Natural killer cell treated with Interleukin-12 subunit alpha and Interleukin-12 subunit beta and Interleukin-15 and Interleukin-18, amount 100 ng/mL, for 72 hours (primary cell): Measurements from ENCODE around the gene INSC. TPM values are rescaled to one million over a fixed set of nuclear protein-coding genes. Genes with fewer than 3 reads are reported as not detected.

ENCODE experiments used
- ATAC-seq, 2 donors: fragments of 150-1000 bp; cut with Tn5 transposase in 1 of 2; sonication (Bioruptor Pico), chemical (Tn5 transposase) in 1 of 2; 2 replicates each; pipeline ENCODE4 v1.10.0; 2021
- DNase-seq: peaks from one replicate; pipeline ENCODE4 v3.0.0; 2022; ENCODE audit warnings: low spot score
- H3K27ac Mint-ChIP-seq, 2 donors: 1 replicate in 1 of 2; 2 replicates in 1 of 2; pipeline ENCODE4 v1.8.0; 2022; ENCODE audit warnings: mixed read lengths in 2 of 2, mild to moderate bottlenecking in 1 of 2, moderate library complexity in 1 of 2
- H3K27me3 Mint-ChIP-seq, 2 donors: 1 replicate in 1 of 2; 2 replicates in 1 of 2; pipeline ENCODE4 v1.8.0; 2022; ENCODE audit warnings: mixed read lengths in 2 of 2
- H3K36me3 Mint-ChIP-seq: one replicate; pipeline ENCODE4 v1.8.0; 2022; ENCODE audit warnings: mixed read lengths
- H3K4me1 Mint-ChIP-seq, 2 donors: 1 replicate in 1 of 2; 2 replicates in 1 of 2; pipeline ENCODE4 v1.8.0; 2022; ENCODE audit warnings: low read depth in 2 of 2, mixed read lengths in 2 of 2, mild to moderate bottlenecking in 1 of 2
- H3K4me3 Mint-ChIP-seq: one replicate; pipeline ENCODE4 v1.8.0; 2022; ENCODE audit warnings: mixed read lengths
- H3K9me3 Mint-ChIP-seq: 2 replicates; pipeline ENCODE4 v1.8.0; 2022; ENCODE audit warnings: mixed read lengths
- total RNA-seq, 2 donors: library from RNA; stranded (reverse); gene quantifications; one replicate each; pipeline ENCODE4 v1.2.3, GENCODE V29; 2022

The INSC gene
- total RNA-seq, 2 donors from 2014 or later: 0.55 TPM; not detected in 1

DNA sequence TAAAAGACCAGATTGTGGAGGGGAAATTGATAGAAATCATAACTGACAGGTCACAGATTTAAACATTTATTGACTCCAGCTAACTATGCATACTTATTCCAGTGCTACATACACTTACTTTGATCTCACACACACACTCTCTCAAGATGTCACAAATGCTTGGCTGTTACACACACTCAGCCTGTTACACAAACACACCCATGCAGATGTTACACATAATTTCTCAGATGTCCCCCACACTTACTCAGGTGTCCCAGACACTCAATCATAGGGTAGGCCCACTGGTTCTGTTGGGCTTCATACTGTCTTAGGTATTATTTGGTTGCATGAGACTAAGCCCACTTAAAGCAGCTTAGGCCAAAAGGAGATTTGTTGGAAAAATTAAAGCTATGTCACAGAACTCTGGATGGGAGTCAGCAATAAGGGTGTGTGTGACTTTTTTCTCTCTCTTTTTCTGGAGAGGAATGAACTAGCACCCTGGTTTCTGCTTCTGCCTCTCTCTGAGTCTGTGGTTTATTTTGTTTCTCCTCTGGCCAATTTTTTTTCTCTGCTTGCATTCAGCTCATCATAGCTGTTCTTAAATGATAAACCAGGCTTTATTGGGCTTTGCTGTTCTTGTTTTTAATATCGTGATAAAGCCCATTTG is 179.4 kb downstream of the INSC start:
- Mint-ChIP-seq H3K27me3 (peaks cover 7 to 9% of the 10 kb centered on the region in 2 donors), H3K9me3 (no peaks in the 10 kb centered on the region), H3K4me3 (no peak overlapping the region), H3K36me3 (no peaks in the 10 kb centered on the region), H3K4me1 (no peaks in the 10 kb centered on the region), H3K27ac (no peak overlapping the region)
- ATAC-seq: no peak
- no peak for DNase-seq

DNA sequence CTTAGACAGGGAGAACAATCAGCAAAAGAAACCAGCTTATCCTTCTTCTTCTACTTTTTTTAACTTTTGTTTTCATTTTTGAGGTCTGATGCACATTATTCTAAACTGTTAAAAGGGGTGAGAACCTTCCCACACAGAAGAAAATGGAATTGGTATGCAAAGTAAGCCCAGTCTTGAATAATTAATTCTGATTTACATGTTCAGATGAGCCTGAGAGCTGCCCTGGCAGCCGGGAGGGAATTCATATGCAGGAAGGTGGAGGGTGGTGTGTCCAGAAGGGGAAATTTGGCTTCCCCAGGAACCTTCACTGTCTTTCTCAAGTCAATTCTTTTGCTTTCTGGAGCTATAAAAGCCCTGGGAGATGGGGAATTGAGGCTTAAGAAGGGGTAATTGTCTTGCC is 181.0 kb downstream of the INSC start:
- Mint-ChIP-seq H3K4me1 (no peaks in the 10 kb centered on the region), H3K4me3 (no peak overlapping the region), H3K9me3 (no peaks in the 10 kb centered on the region), H3K27me3 (peaks cover 9% of the 10 kb centered on the region in 2 donors), H3K36me3 (no peaks in the 10 kb centered on the region), H3K27ac (no peak overlapping the region)
- ATAC-seq (no peak), DNase-seq (no peak)

Other genes with a start within 250 kb of the INSC start
- gene CYP2R1, start 222.7 kb upstream of the INSC start, total RNA-seq: 10 to 100 TPM in 1 of 2 donors, 1 to 10 TPM in 1; 9.1 to 11.1 TPM
- not detected for gene CALCA, start 142.6 kb upstream of the INSC start, total RNA-seq
- under 1 TPM; 0.12 to 0.50 TPM for gene CALCB, start 41.3 kb upstream of the INSC start, total RNA-seq